Ecto neural progenitor cell (in vitro differentiated cells): ENCODE measurements around the gene GLMP.
"Not testable (repeated sequence)": the region's sequence is repeated elsewhere in the genome, so short reads cannot be mapped to it uniquely, and the experiment has no call there.

Source experiments
- DNase-seq: peaks from one replicate; pipeline ENCODE4 v3.0.0-alpha.2; 2018; ENCODE audit warnings: low spot score

GLMP gene, protein sequence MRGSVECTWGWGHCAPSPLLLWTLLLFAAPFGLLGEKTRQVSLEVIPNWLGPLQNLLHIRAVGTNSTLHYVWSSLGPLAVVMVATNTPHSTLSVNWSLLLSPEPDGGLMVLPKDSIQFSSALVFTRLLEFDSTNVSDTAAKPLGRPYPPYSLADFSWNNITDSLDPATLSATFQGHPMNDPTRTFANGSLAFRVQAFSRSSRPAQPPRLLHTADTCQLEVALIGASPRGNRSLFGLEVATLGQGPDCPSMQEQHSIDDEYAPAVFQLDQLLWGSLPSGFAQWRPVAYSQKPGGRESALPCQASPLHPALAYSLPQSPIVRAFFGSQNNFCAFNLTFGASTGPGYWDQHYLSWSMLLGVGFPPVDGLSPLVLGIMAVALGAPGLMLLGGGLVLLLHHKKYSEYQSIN

DNA sequence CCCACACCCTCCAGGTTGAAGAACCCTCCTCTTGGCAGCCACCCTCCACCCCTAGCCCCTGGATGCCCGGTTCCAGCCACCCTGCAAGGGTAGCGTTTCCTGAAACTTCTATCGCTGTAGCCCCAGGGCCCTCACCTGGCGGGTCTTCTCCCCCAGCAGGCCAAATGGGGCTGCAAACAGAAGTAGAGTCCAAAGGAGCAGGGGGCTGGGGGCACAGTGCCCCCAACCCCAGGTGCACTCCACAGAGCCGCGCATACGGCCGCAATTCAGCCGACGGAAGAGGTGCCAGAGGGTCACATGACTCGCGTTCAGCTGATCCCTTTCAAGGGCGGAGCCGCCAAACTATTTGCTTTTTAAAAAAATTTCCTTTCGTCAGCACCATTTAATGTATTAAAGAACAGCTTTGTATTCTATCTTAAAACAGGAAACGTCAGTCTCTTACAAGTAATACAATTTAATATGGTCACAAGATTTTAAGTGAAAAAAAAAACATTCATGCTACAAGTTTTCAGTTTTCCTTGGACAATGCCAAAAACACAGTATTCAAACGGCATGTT lies at the start of gene GLMP:
GLMP (minus strand) TSS at position 289 of the 557 bp plus-strand sequence; CDS start at position 255, 34 bp downstream.
- DNase-seq, result peak; percentile 70

DNA sequence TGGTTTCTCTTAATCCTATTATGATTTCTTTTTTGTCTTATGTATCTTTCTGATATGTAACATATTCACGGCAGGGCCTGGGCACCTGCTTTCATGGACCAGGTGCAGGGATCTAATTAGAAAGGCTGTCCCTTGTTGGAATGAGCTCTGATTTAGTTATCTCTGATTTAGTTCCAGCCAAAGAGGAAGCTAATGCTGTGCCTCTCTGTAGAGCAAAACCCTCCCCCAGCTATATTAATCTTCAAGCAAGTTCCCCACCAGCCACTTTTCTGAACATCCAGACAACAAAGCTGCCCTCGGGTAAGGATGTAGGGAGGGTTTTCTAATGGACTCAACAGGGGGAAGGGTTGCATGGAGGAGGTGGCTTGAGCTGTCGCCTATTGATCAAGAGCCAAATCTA lies 48.9 kb upstream of the GLMP start:
- no peak for DNase-seq

GRCh38 chr1:156342166-156342955 lies 46.9 kb upstream of the GLMP start:
- no peak for DNase-seq

DNA sequence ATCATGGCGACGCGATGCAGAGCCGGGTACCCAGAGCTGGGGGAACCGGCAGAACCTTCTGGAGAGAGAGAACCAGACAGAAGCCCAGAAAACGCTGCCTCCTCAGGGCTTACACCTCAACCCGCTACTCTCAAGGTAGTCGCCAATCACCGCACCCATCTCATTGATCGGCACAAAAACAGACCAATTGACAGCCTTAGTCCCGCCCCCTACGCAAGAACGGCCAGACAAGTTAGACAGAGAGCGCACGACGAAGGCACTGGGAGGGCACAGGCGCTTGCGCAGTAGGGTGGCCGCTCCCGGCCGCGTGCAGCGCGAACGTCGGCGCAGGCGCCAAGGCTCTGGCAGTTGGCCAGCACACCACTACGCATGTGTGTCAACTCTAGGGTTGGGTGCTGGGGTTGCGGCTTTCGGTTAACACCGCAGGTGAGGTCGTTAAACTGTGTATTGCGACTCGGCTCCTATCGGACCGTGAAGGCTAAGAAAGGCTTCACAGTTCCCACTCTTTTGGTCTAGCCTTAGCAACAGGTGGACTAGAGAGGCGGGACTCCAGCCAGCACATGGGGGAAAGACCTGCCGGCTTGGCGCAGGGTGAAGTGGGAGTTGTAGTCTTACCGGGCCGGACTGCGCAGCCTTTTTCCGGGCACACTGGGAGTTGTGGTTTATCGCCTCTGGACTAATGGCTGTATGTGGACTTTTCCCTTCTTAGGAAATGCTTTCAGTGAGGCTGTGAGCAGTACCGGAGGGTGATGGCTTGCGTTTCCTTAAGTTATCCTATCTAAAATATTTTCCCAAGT lies 42.9 kb upstream of the GLMP start, which contains the start of the genes CCT3 and TSACC:
CCT3 (minus strand) TSS at position 113 of the 797 bp plus-strand sequence; CDS start at position 5, 108 bp downstream.
TSACC (plus strand) TSS at position 347 of the 797 bp plus-strand sequence. CDS start 1,232 bp downstream, outside the sequence.
- DNase-seq, result peak; percentile 99

DNA sequence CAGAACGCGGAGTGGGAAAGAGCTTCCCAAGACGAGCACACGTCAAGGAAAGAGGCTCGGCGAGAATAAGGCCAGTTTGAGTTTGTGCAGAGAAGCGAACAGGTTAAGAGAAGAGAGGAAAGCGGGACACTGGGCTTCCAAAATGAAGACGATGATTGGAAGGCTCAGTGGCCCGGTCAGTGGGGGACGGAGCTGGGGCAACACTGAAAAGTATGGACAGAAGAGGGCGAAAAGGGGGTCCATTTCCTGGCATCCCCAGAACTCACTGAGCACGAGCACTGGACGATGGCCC lies 42.4 kb upstream of the GLMP start:
- no peak for DNase-seq

DNA sequence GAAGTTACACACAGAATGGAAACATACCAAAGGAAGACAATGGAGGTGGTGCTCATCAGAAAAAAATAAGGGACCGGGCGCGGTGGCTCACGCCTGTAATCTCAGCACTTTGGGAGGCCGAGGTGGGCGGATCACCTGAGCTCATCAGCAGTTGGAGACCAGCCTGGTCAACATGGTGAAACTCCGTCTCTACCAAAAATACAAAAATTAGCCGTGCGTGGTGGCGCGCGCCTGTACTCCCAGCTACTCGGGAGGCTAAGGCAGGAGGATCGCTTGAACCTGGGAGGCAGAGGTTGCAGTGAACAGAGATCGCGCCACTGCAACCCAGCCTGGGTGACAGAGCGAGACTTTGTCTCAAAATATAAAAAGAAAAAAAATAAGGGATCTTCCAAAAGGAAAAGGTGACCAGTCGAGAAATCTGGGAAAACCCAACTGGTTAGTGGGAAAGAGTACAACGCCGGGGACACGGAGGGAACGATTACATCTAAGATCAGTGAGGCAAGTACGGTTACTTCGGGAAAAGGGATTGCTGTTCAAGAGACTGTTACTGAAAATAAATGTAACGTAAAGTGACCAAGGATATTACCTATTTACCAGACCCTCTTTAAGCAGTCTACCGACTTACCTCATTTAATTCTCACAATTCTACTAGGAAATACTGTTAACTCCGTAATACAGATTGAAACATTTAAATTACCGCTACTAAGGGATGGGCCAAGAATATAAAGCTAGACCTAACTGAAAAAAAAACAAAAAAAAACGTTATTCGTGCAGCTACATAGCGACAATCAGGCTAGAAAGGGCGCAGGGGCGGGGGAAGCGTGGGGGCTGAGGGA lies 41.8 kb upstream of the GLMP start:
- no peak for DNase-seq

- no peak for DNase-seq
Measured at GRCh38 chr1:156336242-156336641, 40.8 kb upstream of the GLMP start.

GRCh38 chr1:156323179-156323578 lies 27.7 kb upstream of the GLMP start:
- DNase-seq, result not testable (repeated sequence)

DNA sequence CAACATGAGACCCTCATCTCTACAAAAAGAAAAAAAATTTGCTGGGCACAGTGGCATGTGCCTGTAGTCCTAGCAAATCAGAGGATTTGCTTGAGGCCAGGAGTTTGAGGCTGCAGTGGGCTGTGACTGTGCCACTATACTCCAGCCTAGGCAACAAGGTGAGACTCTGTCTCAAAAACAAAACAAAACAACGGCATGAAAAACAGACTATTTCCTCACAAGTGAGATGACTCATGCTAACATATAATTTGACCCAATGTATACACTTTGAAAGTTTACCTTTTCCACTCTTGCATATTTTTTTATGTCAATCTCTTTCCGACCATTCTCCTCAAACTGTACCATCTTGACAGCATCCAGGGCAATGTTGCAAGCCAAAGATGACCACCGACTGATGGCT lies 25.1 kb upstream of the GLMP start:
- DNase-seq, result no peak

GRCh38 chr1:156319664-156320063 lies 24.2 kb upstream of the GLMP start:
- no peak for DNase-seq

DNA sequence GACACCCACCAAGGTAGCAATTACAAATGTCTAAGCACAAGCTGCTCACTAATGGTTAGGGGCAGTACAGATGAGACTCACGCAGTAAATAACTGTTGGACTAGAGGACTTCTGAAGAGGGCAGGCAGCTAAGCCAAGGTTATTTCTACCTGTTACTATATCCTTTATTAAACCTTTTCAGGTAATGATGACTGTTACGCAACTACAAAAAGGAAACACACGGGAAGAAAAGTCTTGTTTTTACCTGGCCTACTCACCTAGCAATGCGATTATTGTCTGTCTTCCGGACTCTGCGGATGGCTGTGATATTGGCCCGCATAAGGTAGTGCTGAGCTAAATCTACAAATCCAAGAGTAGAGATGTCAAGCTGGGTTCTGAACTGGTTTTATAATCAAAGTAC lies 21.4 kb upstream of the GLMP start:
- no peak for DNase-seq

GRCh38 chr1:156310962-156311361 lies 15.5 kb upstream of the GLMP start:
- DNase-seq, result no peak

- no peak for DNase-seq
Measured at GRCh38 chr1:156308078-156308477, 12.6 kb upstream of the GLMP start.

- DNase-seq, result no peak
Measured at GRCh38 chr1:156305215-156305614, 9.7 kb upstream of the GLMP start.

GRCh38 chr1:156303241-156303640 lies 7.8 kb upstream of the GLMP start:
- no peak for DNase-seq

GRCh38 chr1:156298852-156299357 lies 3.4 kb upstream of the GLMP start, which contains the start of gene VHLL:
VHLL (minus strand) TSS chr1:156299307; CDS start chr1:156299189, 118 bp downstream.
- no peak for DNase-seq

DNA sequence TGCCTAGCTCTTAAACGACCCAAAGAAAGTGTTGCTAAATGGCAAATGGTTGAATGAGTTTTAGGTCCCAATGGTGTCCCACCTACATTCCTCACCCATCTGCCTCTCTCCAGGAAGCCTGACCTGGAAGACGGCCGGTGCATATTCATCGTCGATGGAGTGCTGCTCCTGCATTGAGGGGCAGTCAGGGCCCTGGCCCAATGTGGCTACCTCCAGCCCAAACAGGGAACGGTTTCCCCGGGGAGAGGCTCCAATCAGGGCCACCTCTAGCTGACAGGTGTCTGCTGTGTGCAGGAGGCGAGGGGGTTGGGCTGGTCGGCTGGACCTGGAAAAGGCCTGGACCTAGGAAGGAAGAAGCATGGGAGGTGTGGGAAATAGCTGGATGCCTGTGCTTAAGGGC lies 1.6 kb downstream of the GLMP start:
- no peak for DNase-seq

DNA sequence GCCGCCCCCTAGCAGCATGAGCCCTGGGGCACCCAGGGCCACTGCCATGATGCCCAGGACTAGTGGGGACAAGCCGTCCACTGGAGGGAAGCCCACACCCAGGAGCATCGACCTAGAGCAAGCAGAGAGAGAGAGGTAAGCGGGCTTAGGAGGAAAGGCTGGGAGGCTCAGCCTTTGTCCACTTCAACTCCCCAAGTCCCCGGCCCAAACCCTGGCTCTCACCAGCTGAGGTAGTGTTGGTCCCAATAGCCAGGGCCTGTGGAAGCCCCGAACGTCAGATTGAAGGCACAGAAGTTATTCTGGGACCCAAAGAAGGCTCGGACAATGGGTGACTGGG lies 2.4 kb downstream of the GLMP start:
- DNase-seq, result no peak

GRCh38 chr1:156291226-156292061 lies 4.0 kb downstream of the GLMP start:
- DNase-seq, result peak; percentile 94

DNA sequence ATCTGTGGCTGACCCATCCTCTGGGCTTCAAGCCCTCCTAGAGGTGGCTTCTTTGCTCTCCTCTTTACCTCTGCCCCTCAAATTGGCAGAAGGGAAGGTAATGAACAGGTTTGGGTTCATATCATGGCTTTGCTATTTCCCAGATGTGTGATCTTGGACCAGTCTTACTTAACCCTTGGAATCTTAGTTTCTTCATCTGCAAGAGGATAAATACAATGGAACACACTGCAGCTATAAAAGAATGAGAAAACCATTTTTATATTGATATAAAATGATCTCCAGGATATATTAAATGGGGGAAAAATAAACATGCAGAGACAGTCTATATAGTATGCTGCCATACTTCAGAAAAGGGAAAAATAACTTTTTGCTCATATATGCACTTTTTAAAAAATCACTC lies 5.6 kb downstream of the GLMP start:
- DNase-seq, result no peak
